ENCODE measurements around the gene CD24. TPM values are rescaled to one million over a fixed set of nuclear protein-coding genes. Genes with fewer than 3 reads are reported as not detected.

CD24 gene
- polyA plus RNA-seq, 1 experiment = 0.07 TPM

DNA sequence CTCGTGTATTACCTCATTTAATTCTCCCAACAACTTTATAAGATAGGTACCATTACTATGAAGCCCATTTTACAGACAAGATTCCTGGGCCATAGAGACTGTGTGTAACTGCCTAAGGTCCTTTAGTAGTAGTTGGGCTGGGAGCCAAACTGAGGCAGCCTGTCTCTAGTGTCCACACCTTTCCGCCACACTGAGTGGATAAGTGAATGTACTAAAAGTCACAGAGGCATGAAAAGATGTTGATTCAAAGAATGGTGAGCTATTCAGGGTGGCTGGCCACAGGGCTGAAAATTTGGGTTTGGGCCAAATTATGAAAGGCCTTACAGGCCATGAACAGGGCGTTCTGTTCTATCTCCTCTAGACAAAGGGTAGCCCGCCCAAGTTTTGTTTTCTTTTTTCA lies 11.0 kb downstream of the CD24 start:
- no peak for DNase-seq (ENCODE audit: low read depth)
- no peaks in the 10 kb centered on the region for H3K36me3 ChIP-seq (ENCODE audit: control insufficient read depth, insufficient read depth, low read length)
- H3K27me3 ChIP-seq (ENCODE audit: control insufficient read depth, insufficient read depth, low read length) = no peaks in the 10 kb centered on the region
- no peak for TF ChIP-seq CTCF (IDR thresholded peaks at IDR 0.05; ENCODE audit: insufficient read depth, low read depth, low read length)
- ChIA-PET CTCF (no interaction called here), POLR2A (no interaction called here)
- H3K4me3 ChIP-seq (ENCODE audit: low read depth, low read length) = no peak overlapping the region

GRCh38 chr6:106961801-106962200 lies 12.7 kb downstream of the CD24 start:
- CTCF ChIA-PET = no interaction called here
- no peak for DNase-seq (ENCODE audit: low read depth)
- no peak for TF ChIP-seq CTCF (IDR thresholded peaks at IDR 0.05; ENCODE audit: insufficient read depth, low read depth, low read length)
- Histone ChIP-seq H3K36me3 (ENCODE audit: control insufficient read depth, insufficient read depth, low read length) (no peaks in the 10 kb centered on the region), H3K4me3 (ENCODE audit: low read depth, low read length) (no peak overlapping the region), H3K27me3 (ENCODE audit: control insufficient read depth, insufficient read depth, low read length) (no peaks in the 10 kb centered on the region)
- POLR2A ChIA-PET = no interaction called here

GRCh38 chr6:106961136-106961535 lies 13.4 kb downstream of the CD24 start:
- Histone ChIP-seq H3K36me3 (ENCODE audit: control insufficient read depth, insufficient read depth, low read length) (no peaks in the 10 kb centered on the region), H3K4me3 (ENCODE audit: low read depth, low read length) (no peak overlapping the region), H3K27me3 (ENCODE audit: control insufficient read depth, insufficient read depth, low read length) (no peaks in the 10 kb centered on the region)
- TF ChIP-seq CTCF (IDR thresholded peaks at IDR 0.05; ENCODE audit: insufficient read depth, low read depth, low read length) = no peak
- CTCF ChIA-PET = no interaction called here
- DNase-seq (ENCODE audit: low read depth) = no peak
- POLR2A ChIA-PET = no interaction called here

DNA sequence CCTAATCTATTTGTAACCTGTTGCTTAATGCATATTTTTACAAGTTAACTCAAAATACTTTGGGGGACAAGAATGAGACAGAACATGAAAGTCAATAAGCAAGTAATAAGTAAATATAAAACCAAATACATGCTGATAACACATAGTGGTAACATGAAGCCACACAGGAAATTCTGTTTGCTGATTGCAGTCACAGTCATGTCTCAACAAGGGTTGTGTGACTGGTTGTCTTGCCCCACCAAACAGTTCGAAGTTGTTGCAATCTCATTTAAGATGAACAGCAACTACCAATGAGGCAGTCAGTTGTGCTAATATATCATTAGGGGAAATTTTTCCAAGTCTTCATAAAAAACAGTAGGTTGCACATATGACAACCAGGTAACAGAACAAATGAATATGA lies 14.5 kb downstream of the CD24 start:
- ChIA-PET POLR2A (no interaction called here), CTCF (no interaction called here)
- Histone ChIP-seq H3K4me3 (ENCODE audit: low read depth, low read length) (no peak overlapping the region), H3K27me3 (ENCODE audit: control insufficient read depth, insufficient read depth, low read length) (no peaks in the 10 kb centered on the region), H3K36me3 (ENCODE audit: control insufficient read depth, insufficient read depth, low read length) (no peaks in the 10 kb centered on the region)
- no peak for TF ChIP-seq CTCF (IDR thresholded peaks at IDR 0.05; ENCODE audit: insufficient read depth, low read depth, low read length)
- DNase-seq (ENCODE audit: low read depth) = no peak

- DNase-seq (ENCODE audit: low read depth) = no peak
- no peak for TF ChIP-seq CTCF (IDR thresholded peaks at IDR 0.05; ENCODE audit: insufficient read depth, low read depth, low read length)
- H3K27me3 ChIP-seq (ENCODE audit: control insufficient read depth, insufficient read depth, low read length) = no peaks in the 10 kb centered on the region
- ChIA-PET CTCF (no interaction called here), POLR2A (no interaction called here)
- no peak overlapping the region for H3K4me3 ChIP-seq (ENCODE audit: low read depth, low read length)
- no peaks in the 10 kb centered on the region for H3K36me3 ChIP-seq (ENCODE audit: control insufficient read depth, insufficient read depth, low read length)
Observed at GRCh38 chr6:106939848-106940247, 34.7 kb downstream of the CD24 start.
